Breast epithelium (tissue), 4 donors: Measurements from ENCODE around the gene ZNRF2. TPM values are rescaled to one million over a fixed set of nuclear protein-coding genes. Genes with fewer than 3 reads are reported as not detected.

Experiments
- DNase-seq, 2 donors: peaks; one replicate each; pipeline ENCODE4 v3.0.0-alpha.2; 2019; ENCODE audit warnings: low spot score in 2 of 2
- H3K27ac ChIP-seq, 2 donors: fragments of 200-600 bp; sonication (generic) in 1 of 2; one replicate each; pipeline ENCODE4 v1.5.1; 2016 to 2019; ENCODE audit warnings: mild to moderate bottlenecking in 1 of 2
- H3K27me3 ChIP-seq, 2 donors: fragments of 200-600 bp; sonication (generic) in 1 of 2; one replicate each; pipeline versions ENCODE4 v1.5.1 to v1.6.0; 2017 to 2019; ENCODE audit warnings: control low read depth in 1 of 2, mild to moderate bottlenecking in 1 of 2
- H3K36me3 ChIP-seq: fragments of 200-600 bp; one replicate; pipeline ENCODE4 v1.5.1; 2019
- H3K4me1 ChIP-seq, 2 donors: fragments of 200-600 bp; sonication (generic); one replicate each; pipeline ENCODE4 v1.5.1; 2016 to 2019; ENCODE audit warnings: control low read depth in 1 of 2
- H3K4me3 ChIP-seq, 3 donors: fragments of 200-600 bp; sonication (generic); 1 replicate in 2 of 3; 2 replicates in 1 of 3; pipeline ENCODE4 v1.5.1; 2016 to 2019; ENCODE audit warnings: mild to moderate bottlenecking in 3 of 3, moderate library complexity in 2 of 3
- H3K9me3 ChIP-seq, 2 donors: fragments of 200-600 bp; sonication (generic) in 1 of 2; one replicate each; pipeline ENCODE4 v1.5.1; 2016 to 2019; ENCODE audit warnings: control low read depth in 1 of 2
- POLR2A ChIP-seq: fragments of 450-650 bp; IDR thresholded peaks from one replicate; pipeline ENCODE4 v1.6.1; 2016; ENCODE audit warnings: antibody characterized with exemption, mild to moderate bottlenecking, moderate library complexity
- POLR2AphosphoS5 ChIP-seq, 3 donors: sonication (generic); formaldehyde crosslinking; IDR thresholded peaks; one replicate each; pipeline ENCODE4 v1.6.1; 2017; ENCODE audit warnings: antibody characterized with exemption in 3 of 3
- intact Hi-C: fragments of 100-400 bp; cut with DNase I; formaldehyde crosslinking; loops from one replicate; pipeline ENCODE4 v1.15.1; 2023; ENCODE audit warnings: low total_unique reads
- total RNA-seq, 3 donors: library from RNA; depleted of rRNA; stranded (reverse); fragments of >200 nt; gene quantifications; one replicate each; pipeline ENCODE4 v1.1.0, GENCODE V29; 2016
- TF ChIP-seq, protein P1 (sequence below), 3 donors: fragments of 450-650 bp; IDR thresholded peaks; one replicate each; pipeline ENCODE4 v1.5.1; 2016 to 2017; ENCODE audit warnings: antibody characterized with exemption in 3 of 3, mild to moderate bottlenecking in 3 of 3, moderate library complexity in 3 of 3

Gene ZNRF2
- total RNA-seq, 3 donors from 2014 or later, result 18.9 to 56.8 (median 30.5) TPM

DNA sequence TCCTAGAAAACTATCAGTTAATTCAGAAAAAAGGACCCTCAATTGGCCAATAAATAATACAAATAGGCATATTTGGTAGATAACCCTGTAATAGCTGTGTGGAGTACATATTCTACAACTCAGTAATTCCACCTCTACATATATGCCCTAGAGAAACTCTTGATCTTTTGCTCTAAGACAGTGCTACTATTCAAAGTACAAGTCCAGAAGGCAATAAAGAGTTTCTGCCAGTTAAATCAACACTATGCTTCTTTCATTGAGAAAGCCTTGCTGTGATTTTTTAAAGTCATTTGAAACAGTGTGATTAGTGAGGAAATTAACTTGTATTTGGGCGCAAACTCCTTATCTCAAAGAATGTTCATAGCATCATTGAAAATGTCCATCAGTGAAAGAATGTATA lies 75.6 kb downstream of the ZNRF2 start:
- no peak for DNase-seq
- H3K27me3 ChIP-seq, result no peaks in the 10 kb centered on the region
- no peak for TF ChIP-seq POLR2AphosphoS5 (IDR thresholded peaks at IDR 0.05)
- TF ChIP-seq POLR2A, result no peak
- TF ChIP-seq, protein P1, sequence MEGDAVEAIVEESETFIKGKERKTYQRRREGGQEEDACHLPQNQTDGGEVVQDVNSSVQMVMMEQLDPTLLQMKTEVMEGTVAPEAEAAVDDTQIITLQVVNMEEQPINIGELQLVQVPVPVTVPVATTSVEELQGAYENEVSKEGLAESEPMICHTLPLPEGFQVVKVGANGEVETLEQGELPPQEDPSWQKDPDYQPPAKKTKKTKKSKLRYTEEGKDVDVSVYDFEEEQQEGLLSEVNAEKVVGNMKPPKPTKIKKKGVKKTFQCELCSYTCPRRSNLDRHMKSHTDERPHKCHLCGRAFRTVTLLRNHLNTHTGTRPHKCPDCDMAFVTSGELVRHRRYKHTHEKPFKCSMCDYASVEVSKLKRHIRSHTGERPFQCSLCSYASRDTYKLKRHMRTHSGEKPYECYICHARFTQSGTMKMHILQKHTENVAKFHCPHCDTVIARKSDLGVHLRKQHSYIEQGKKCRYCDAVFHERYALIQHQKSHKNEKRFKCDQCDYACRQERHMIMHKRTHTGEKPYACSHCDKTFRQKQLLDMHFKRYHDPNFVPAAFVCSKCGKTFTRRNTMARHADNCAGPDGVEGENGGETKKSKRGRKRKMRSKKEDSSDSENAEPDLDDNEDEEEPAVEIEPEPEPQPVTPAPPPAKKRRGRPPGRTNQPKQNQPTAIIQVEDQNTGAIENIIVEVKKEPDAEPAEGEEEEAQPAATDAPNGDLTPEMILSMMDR (IDR thresholded peaks at IDR 0.05), result no peak
- no peak overlapping the region for H3K27ac ChIP-seq
- intact Hi-C loops, result no loop called here
- H3K9me3 ChIP-seq, result no peaks in the 10 kb centered on the region
- no peak overlapping the region for H3K4me3 ChIP-seq
- no peaks in the 10 kb centered on the region for H3K36me3 ChIP-seq
- no peaks in the 10 kb centered on the region for H3K4me1 ChIP-seq

DNA sequence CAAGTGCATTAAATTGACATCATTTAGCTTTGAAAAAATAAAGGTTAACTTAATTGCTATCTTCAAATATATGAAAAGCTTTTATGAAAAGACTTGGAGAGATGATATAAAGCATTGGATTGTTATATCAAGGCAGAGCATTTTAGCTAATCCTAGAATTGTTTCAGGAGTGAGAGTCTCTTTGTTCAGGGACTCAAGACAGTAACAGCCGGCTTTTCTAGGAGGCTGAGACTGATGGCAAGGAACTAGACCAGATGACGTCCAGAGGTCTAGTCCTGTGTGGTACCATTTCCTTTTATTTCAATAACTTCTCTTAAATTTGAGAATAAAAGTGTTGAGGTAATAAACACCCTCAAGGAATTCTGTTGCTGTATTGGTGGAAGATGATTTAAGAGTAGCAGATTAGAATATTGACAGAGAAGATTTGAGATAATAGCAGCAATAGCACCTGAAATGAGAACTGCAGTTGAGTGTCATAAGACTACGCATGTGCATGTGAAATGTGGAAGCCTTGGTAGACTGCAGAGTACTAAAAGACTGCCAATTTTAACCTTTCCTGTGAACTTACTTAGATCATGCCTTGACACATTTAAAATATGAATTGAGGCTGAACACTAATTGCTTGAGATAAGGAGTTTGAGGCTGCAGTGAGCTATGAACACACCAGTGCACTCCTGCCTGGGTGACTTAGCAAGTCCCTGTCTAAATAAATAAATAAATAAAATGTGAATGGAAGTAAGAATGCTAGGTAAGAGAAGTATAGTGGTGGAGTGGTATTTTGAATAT lies 79.6 kb downstream of the ZNRF2 start:
- intact Hi-C loops, result no loop called here
- H3K4me3 ChIP-seq, result no peak overlapping the region
- no peaks in the 10 kb centered on the region for H3K4me1 ChIP-seq
- H3K27me3 ChIP-seq, result no peaks in the 10 kb centered on the region
- TF ChIP-seq POLR2A (no peak), POLR2AphosphoS5 (IDR thresholded peaks at IDR 0.05) (no peak)
- TF ChIP-seq, protein P1 (IDR thresholded peaks at IDR 0.05), result no peak
- DNase-seq, result no peak
- no peaks in the 10 kb centered on the region for H3K9me3 ChIP-seq
- no peaks in the 10 kb centered on the region for H3K36me3 ChIP-seq
- no peak overlapping the region for H3K27ac ChIP-seq

DNA sequence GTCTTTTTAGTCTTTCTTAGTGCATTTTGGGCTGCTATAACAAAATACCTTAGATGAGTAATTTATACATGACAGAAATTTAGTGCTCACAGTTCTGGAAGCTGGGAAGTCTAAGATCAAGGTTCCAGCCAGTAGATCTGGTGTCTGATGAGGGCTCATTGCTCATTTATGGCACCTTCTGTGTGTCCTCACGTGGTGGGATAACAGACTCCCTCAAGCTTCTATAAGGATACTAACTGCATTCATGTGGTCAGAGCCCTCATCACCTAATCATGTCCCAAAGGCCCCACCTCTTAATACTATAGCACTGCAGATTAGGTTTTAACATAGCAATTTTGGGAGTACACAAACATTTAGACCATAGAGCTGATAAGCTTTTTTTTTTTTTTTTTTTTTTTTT lies 80.4 kb downstream of the ZNRF2 start:
- intact Hi-C loops, result no loop called here
- H3K36me3 ChIP-seq, result no peaks in the 10 kb centered on the region
- H3K4me1 ChIP-seq, result no peaks in the 10 kb centered on the region
- TF ChIP-seq POLR2A (no peak), POLR2AphosphoS5 (IDR thresholded peaks at IDR 0.05) (no peak)
- TF ChIP-seq, protein P1 (IDR thresholded peaks at IDR 0.05), result no peak
- no peaks in the 10 kb centered on the region for H3K9me3 ChIP-seq
- H3K4me3 ChIP-seq, result no peak overlapping the region
- DNase-seq, result no peak
- no peaks in the 10 kb centered on the region for H3K27me3 ChIP-seq
- no peak overlapping the region for H3K27ac ChIP-seq

DNA sequence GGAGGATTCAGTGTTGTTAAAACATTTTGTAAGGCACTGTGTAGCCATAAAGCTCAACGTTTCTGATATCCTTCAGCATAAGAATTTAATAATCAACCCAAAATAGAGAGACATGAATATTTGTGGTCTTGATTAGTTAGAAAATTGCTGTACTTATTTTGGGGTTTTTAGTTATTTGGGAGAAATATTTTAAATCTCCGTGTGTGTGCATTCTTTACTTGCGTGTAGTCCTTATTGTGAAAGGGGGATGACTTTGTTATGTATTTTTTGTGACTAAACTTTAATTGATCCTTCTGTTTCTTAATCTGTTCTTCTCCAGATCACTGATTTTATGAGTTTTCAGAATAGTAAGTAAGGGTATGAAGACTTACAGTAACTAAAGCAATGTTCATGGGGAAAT lies 81.2 kb downstream of the ZNRF2 start:
- DNase-seq, result no peak
- TF ChIP-seq, protein P1 (IDR thresholded peaks at IDR 0.05), result no peak
- TF ChIP-seq POLR2A (no peak), POLR2AphosphoS5 (IDR thresholded peaks at IDR 0.05) (no peak)
- H3K4me3 ChIP-seq, result no peak overlapping the region
- H3K36me3 ChIP-seq, result no peaks in the 10 kb centered on the region
- no peaks in the 10 kb centered on the region for H3K27me3 ChIP-seq
- H3K9me3 ChIP-seq, result no peaks in the 10 kb centered on the region
- H3K4me1 ChIP-seq, result no peaks in the 10 kb centered on the region
- H3K27ac ChIP-seq, result no peak overlapping the region
- intact Hi-C loops, result no loop called here

DNA sequence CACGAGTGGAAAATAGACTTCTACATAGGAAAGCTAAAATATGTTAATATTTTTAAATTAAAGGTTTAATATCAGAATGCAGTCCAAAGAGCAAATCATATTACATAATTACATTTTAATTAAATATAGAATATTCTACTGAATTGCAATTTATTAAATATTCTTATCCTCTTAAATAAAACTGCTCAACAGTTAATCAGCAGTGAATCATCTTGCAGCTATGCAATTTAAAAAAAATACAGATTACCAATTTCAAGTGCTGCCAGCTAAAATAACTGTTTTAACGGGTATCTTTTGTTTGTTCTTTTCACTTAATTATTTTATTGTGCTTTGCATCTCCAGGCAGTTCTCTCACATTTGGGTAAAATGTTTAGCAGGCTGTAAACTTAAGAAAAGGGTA lies 82.2 kb downstream of the ZNRF2 start:
- intact Hi-C loops, result no loop called here
- no peaks in the 10 kb centered on the region for H3K4me1 ChIP-seq

More for the DNA sequence above, 82.2 kb downstream of the ZNRF2 start:
- Histone ChIP-seq H3K36me3 (no peaks in the 10 kb centered on the region), H3K4me3 (no peak overlapping the region), H3K27ac (no peak overlapping the region), H3K27me3 (no peaks in the 10 kb centered on the region), H3K9me3 (no peaks in the 10 kb centered on the region)
- DNase-seq, result no peak
- TF ChIP-seq, protein P1 (IDR thresholded peaks at IDR 0.05), result no peak
- TF ChIP-seq POLR2A (no peak), POLR2AphosphoS5 (IDR thresholded peaks at IDR 0.05) (no peak)
